Measurements from ENCODE around the gene CPT1C.
A peak's percentile ranks its signal among the peaks of the same experiment; 100 is the strongest.
"Not testable (repeated sequence)": the region's sequence is repeated elsewhere in the genome, so short reads cannot be mapped to it uniquely, and the experiment has no call there.

Gene CPT1C

GRCh38 chr19:49701271-49701786 is 10.4 kb downstream of the CPT1C start:
- no peak overlapping the region for H3K4me3 ChIP-seq (ENCODE audit: low read depth in 1 of 5, low read length in 5 of 5)
- H3K27me3 ChIP-seq (ENCODE audit: control insufficient read depth in 5 of 5, insufficient read depth in 4 of 5, low read length in 5 of 5) = peaks cover 0 to 18% (median 5%) of the 10 kb centered on the region in 5 donors
- no peaks in the 10 kb centered on the region for H3K9me3 ChIP-seq (ENCODE audit: control insufficient read depth in 5 of 5, low read length in 5 of 5)
- H3K4me1 ChIP-seq (ENCODE audit: control insufficient read depth in 5 of 5, insufficient read depth in 5 of 5, low read length in 5 of 5) = no peaks in the 10 kb centered on the region
- H3K36me3 ChIP-seq (ENCODE audit: control insufficient read depth in 5 of 5, insufficient read depth in 5 of 5, low read length in 5 of 5) = no peaks in the 10 kb centered on the region
- H3K9ac ChIP-seq (ENCODE audit: low read length in 5 of 5) = no peak overlapping the region
- H3K27ac ChIP-seq (ENCODE audit: low read depth, low read length) = no peak overlapping the region

GRCh38 chr19:49704888-49705642 is 14.1 kb downstream of the CPT1C start:
- H3K27ac ChIP-seq (ENCODE audit: low read depth, low read length) = no peak overlapping the region
- H3K27me3 ChIP-seq (ENCODE audit: control insufficient read depth in 5 of 5, insufficient read depth in 4 of 5, low read length in 5 of 5) = peaks cover 0 to 18% (median 5%) of the 10 kb centered on the region in 5 donors
- no peaks in the 10 kb centered on the region for H3K4me1 ChIP-seq (ENCODE audit: control insufficient read depth in 5 of 5, insufficient read depth in 5 of 5, low read length in 5 of 5)
- no peaks in the 10 kb centered on the region for H3K9me3 ChIP-seq (ENCODE audit: control insufficient read depth in 5 of 5, low read length in 5 of 5)
- no peak overlapping the region for H3K4me3 ChIP-seq (ENCODE audit: low read depth in 1 of 5, low read length in 5 of 5)
- H3K9ac ChIP-seq (ENCODE audit: low read length in 5 of 5) = no peak overlapping the region
- no peaks in the 10 kb centered on the region for H3K36me3 ChIP-seq (ENCODE audit: control insufficient read depth in 5 of 5, insufficient read depth in 5 of 5, low read length in 5 of 5)

- Histone ChIP-seq H3K36me3 (ENCODE audit: control insufficient read depth in 5 of 5, insufficient read depth in 5 of 5, low read length in 5 of 5) (no peaks in the 10 kb centered on the region), H3K27ac (ENCODE audit: low read depth, low read length) (no peak overlapping the region), H3K4me1 (ENCODE audit: control insufficient read depth in 5 of 5, insufficient read depth in 5 of 5, low read length in 5 of 5) (no peaks in the 10 kb centered on the region), H3K9me3 (ENCODE audit: control insufficient read depth in 5 of 5, low read length in 5 of 5) (no peaks in the 10 kb centered on the region), H3K27me3 (ENCODE audit: control insufficient read depth in 5 of 5, insufficient read depth in 4 of 5, low read length in 5 of 5) (peaks cover 0 to 9% (median 3%) of the 10 kb centered on the region in 5 donors), H3K9ac (ENCODE audit: low read length in 5 of 5) (no peak overlapping the region), H3K4me3 (ENCODE audit: low read depth in 1 of 5, low read length in 5 of 5) (no peak overlapping the region)
Observed at GRCh38 chr19:49705919-49706318, 15.0 kb downstream of the CPT1C start.

- H3K9me3 ChIP-seq (ENCODE audit: control insufficient read depth in 5 of 5, low read length in 5 of 5) = no peaks in the 10 kb centered on the region
- no peaks in the 10 kb centered on the region for H3K36me3 ChIP-seq (ENCODE audit: control insufficient read depth in 5 of 5, insufficient read depth in 5 of 5, low read length in 5 of 5)
- peaks cover 0 to 5% (median 0%) of the 10 kb centered on the region in 5 donors for H3K4me1 ChIP-seq (ENCODE audit: control insufficient read depth in 5 of 5, insufficient read depth in 5 of 5, low read length in 5 of 5)
- no peaks in the 10 kb centered on the region for H3K27me3 ChIP-seq (ENCODE audit: control insufficient read depth in 5 of 5, insufficient read depth in 4 of 5, low read length in 5 of 5)
- no peak overlapping the region for H3K27ac ChIP-seq (ENCODE audit: low read depth, low read length)
- H3K9ac ChIP-seq (ENCODE audit: low read length in 5 of 5) = no peak overlapping the region
- H3K4me3 ChIP-seq (ENCODE audit: low read depth in 1 of 5, low read length in 5 of 5) = no peak overlapping the region
Observed at GRCh38 chr19:49710372-49710951, 19.5 kb downstream of the CPT1C start.

GRCh38 chr19:49712397-49712859 is 21.5 kb downstream of the CPT1C start:
- H3K9ac ChIP-seq (ENCODE audit: low read length in 5 of 5) = no peak overlapping the region
- no peak overlapping the region for H3K4me3 ChIP-seq (ENCODE audit: low read depth in 1 of 5, low read length in 5 of 5)
- H3K36me3 ChIP-seq (ENCODE audit: control insufficient read depth in 5 of 5, insufficient read depth in 5 of 5, low read length in 5 of 5) = no peaks in the 10 kb centered on the region
- peaks cover 0 to 7% (median 0%) of the 10 kb centered on the region in 5 donors for H3K4me1 ChIP-seq (ENCODE audit: control insufficient read depth in 5 of 5, insufficient read depth in 5 of 5, low read length in 5 of 5)
- no peak overlapping the region for H3K27ac ChIP-seq (ENCODE audit: low read depth, low read length)
- H3K27me3 ChIP-seq (ENCODE audit: control insufficient read depth in 5 of 5, insufficient read depth in 4 of 5, low read length in 5 of 5) = no peaks in the 10 kb centered on the region
- H3K9me3 ChIP-seq (ENCODE audit: control insufficient read depth in 5 of 5, low read length in 5 of 5) = no peaks in the 10 kb centered on the region

- H3K9ac ChIP-seq (ENCODE audit: low read length in 5 of 5) = no peak overlapping the region
- no peaks in the 10 kb centered on the region for H3K27me3 ChIP-seq (ENCODE audit: control insufficient read depth in 5 of 5, insufficient read depth in 4 of 5, low read length in 5 of 5)
Observed at GRCh38 chr19:49713236-49713845, 22.4 kb downstream of the CPT1C start.

GRCh38 chr19:49716154-49716553 is 25.2 kb downstream of the CPT1C start:
- Histone ChIP-seq H3K27ac (ENCODE audit: low read depth, low read length) (no peak overlapping the region), H3K36me3 (ENCODE audit: control insufficient read depth in 5 of 5, insufficient read depth in 5 of 5, low read length in 5 of 5) (peaks cover 0 to 4% (median 0%) of the 10 kb centered on the region in 5 donors), H3K9ac (ENCODE audit: low read length in 5 of 5) (no peak overlapping the region), H3K4me1 (ENCODE audit: control insufficient read depth in 5 of 5, insufficient read depth in 5 of 5, low read length in 5 of 5) (peaks cover 2 to 24% (median 15%) of the 10 kb centered on the region in 5 donors), H3K4me3 (ENCODE audit: low read depth in 1 of 5, low read length in 5 of 5) (no peak overlapping the region), H3K9me3 (ENCODE audit: control insufficient read depth in 5 of 5, low read length in 5 of 5) (no peaks in the 10 kb centered on the region), H3K27me3 (ENCODE audit: control insufficient read depth in 5 of 5, insufficient read depth in 4 of 5, low read length in 5 of 5) (no peaks in the 10 kb centered on the region)

More at GRCh38 chr19:49713236-49713845, 22.4 kb downstream of the CPT1C start:
- Histone ChIP-seq H3K27ac (ENCODE audit: low read depth, low read length) (no peak overlapping the region), H3K9me3 (ENCODE audit: control insufficient read depth in 5 of 5, low read length in 5 of 5) (no peaks in the 10 kb centered on the region), H3K36me3 (ENCODE audit: control insufficient read depth in 5 of 5, insufficient read depth in 5 of 5, low read length in 5 of 5) (no peaks in the 10 kb centered on the region), H3K4me3 (ENCODE audit: low read depth in 1 of 5, low read length in 5 of 5) (no peak overlapping the region), H3K4me1 (ENCODE audit: control insufficient read depth in 5 of 5, insufficient read depth in 5 of 5, low read length in 5 of 5) (peaks cover 0 to 16% (median 7%) of the 10 kb centered on the region in 5 donors)

- H3K27ac ChIP-seq (ENCODE audit: low read depth, low read length) = peak overlapping the region; percentile 89
- H3K4me3 ChIP-seq (ENCODE audit: low read depth in 1 of 5, low read length in 5 of 5) = peak overlapping the region; percentile 81 to 96 (median 86)
- H3K27me3 ChIP-seq (ENCODE audit: control insufficient read depth in 5 of 5, insufficient read depth in 4 of 5, low read length in 5 of 5) = no peaks in the 10 kb centered on the region
Observed at GRCh38 chr19:49718511-49718910, 27.6 kb downstream of the CPT1C start.

GRCh38 chr19:49718991-49719390 is 28.1 kb downstream of the CPT1C start:
- peaks cover 0 to 4% (median 0%) of the 10 kb centered on the region in 5 donors for H3K36me3 ChIP-seq (ENCODE audit: control insufficient read depth in 5 of 5, insufficient read depth in 5 of 5, low read length in 5 of 5)
- H3K9me3 ChIP-seq (ENCODE audit: control insufficient read depth in 5 of 5, low read length in 5 of 5) = no peaks in the 10 kb centered on the region
- H3K4me3 ChIP-seq (ENCODE audit: low read depth in 1 of 5, low read length in 5 of 5) = no peak overlapping the region
- H3K27me3 ChIP-seq (ENCODE audit: control insufficient read depth in 5 of 5, insufficient read depth in 4 of 5, low read length in 5 of 5) = no peaks in the 10 kb centered on the region
- peak overlapping the region; percentile 89 for H3K27ac ChIP-seq (ENCODE audit: low read depth, low read length)
- peaks cover 2 to 20% (median 15%) of the 10 kb centered on the region in 5 donors for H3K4me1 ChIP-seq (ENCODE audit: control insufficient read depth in 5 of 5, insufficient read depth in 5 of 5, low read length in 5 of 5)
- H3K9ac ChIP-seq (ENCODE audit: low read length in 5 of 5) = no peak overlapping the region

More at GRCh38 chr19:49718511-49718910, 27.6 kb downstream of the CPT1C start:
- no peaks in the 10 kb centered on the region for H3K9me3 ChIP-seq (ENCODE audit: control insufficient read depth in 5 of 5, low read length in 5 of 5)
- H3K4me1 ChIP-seq (ENCODE audit: control insufficient read depth in 5 of 5, insufficient read depth in 5 of 5, low read length in 5 of 5) = peaks cover 2 to 20% (median 15%) of the 10 kb centered on the region in 5 donors
- H3K9ac ChIP-seq (ENCODE audit: low read length in 5 of 5) = no peak overlapping the region
- peaks cover 0 to 4% (median 0%) of the 10 kb centered on the region in 5 donors for H3K36me3 ChIP-seq (ENCODE audit: control insufficient read depth in 5 of 5, insufficient read depth in 5 of 5, low read length in 5 of 5)

GRCh38 chr19:49719420-49719819 is 28.5 kb downstream of the CPT1C start:
- H3K27ac ChIP-seq (ENCODE audit: low read depth, low read length); H3K36me3 ChIP-seq (ENCODE audit: control insufficient read depth in 5 of 5, insufficient read depth in 5 of 5, low read length in 5 of 5); H3K9me3 ChIP-seq (ENCODE audit: control insufficient read depth in 5 of 5, low read length in 5 of 5); H3K27me3 ChIP-seq (ENCODE audit: control insufficient read depth in 5 of 5, insufficient read depth in 4 of 5, low read length in 5 of 5); H3K4me3 ChIP-seq (ENCODE audit: low read depth in 1 of 5, low read length in 5 of 5); H3K9ac ChIP-seq (ENCODE audit: low read length in 5 of 5): not testable (repeated sequence)
- H3K4me1 ChIP-seq (ENCODE audit: control insufficient read depth in 5 of 5, insufficient read depth in 5 of 5, low read length in 5 of 5) = peaks cover 2 to 20% (median 15%) of the 10 kb centered on the region in 5 donors
